HuH-7.5 (cell line): ENCODE measurements around the gene RAB3C.

Experiments
- DNase-seq: peaks from one replicate; pipeline ENCODE4 v3.0.0; 2011; ENCODE audit warnings: low spot score

Gene RAB3C

DNA sequence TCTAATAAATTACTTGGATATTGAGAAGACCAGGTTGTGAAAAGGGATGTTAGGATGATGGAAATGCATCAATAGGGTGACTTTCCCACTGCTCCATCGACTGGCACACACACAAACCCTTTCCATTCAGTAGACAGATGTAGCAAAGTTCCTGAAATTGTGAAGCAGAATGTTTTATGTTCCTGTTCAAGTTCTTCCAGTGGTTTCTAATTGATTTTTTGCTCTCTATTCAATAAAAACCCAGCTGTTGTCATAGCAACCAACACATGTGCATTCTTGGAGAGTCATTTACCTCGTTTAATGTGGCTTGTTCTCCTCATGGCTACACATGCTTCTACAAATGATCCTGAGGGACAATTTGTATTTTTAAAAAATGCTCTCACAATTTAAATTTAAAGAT is 244.6 kb downstream of the RAB3C start:
- no peak for DNase-seq

DNA sequence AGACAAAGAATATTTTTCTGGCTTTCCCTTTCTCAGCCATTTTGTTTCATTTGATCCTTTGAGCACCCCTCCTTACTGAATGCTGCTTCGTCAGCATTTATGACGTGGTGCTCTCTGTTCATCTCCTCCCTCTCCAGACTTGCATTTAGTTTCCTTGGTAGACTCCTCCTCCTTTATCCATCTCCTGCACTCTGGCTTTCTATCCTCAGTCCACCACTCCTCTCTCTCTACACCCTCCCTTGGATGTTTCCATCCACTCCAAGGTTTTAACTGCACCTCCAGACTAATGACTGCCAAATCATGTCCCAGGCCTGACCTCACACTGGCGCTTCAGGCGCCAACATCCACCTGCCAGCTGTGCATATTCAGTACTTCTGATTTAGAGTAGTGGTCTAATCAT is 245.4 kb downstream of the RAB3C start:
- DNase-seq = no peak

DNA sequence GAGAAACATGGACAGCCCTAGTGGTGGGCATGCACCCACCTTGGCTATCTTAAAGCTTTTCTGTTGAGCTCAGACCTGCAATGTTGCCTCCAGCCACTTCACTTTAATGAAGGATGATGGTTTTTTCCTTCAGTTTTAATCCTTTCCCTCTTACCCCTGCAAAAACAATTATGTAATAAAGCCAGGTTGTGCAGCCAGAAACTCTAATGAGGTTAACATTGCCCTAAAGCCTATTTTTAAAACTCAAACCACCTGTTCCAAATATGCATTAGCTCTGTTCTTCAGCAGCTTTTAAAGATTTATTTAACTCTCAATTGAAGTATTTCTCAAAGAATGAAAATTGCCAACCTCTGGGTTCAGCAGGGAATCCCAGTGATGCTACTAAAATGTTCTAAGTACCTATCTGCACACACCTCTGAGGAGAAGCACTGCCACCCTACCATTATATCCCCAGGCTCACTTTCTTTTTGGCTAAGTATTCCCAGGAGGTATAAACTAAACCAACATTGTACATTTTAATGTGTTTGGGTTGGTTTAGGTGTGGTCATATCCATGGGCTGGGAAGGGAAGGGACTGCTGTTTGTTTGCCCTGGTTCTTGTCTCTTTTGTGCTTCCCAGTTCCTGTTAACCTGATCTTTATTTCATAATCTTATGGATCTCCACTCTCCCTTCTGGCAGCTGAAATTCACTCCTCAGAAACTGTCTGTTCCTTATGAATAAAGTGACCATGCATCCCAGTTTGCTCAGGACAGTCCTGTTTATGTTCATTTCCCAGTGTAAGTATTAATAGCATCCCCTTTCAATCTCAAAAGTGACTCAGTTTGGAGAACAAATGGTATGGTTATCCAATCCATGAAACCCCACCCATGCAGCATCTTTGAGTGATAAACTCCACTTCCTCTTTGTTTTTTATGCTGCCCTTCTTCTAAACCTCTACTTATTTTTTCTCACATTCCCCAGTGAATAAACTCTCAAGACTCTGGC is 251.7 kb downstream of the RAB3C start:
- DNase-seq = no peak

DNA sequence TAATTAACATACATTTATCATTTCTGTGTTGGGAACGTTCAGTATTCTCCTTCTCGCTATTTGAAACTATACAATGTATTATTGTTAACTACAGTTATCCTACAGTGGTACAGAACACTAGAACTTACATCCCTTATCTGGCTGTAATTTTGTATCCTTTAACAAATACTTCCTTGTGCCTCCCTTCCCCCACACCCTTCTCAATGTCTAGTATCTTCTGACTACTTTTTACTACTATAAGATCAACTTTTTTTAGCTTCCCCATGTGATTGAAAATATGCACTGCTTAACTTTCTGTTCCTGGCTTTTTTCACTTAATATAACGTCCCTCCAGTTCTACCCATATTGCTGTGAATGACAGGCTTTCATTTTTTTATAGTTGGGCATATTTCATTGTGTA is 253.5 kb downstream of the RAB3C start:
- no peak for DNase-seq

DNA sequence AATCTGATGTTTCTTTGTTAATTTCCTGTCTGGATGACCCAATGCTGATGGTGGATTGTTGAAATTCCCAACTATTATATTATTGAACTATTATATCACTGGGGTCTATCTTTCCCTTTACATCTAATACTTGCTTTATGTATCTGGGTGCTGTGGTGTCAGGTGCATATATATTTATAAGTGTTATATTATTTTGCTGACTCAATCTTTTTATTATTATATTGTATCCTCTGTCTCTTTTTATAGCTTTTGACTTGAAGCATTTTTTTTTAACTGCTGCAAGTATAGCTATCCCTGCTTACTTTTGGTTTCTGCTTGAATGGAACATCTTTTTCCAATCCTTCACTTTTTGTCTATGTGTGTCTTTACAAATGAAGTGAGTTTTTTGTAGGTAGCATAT is 255.9 kb downstream of the RAB3C start:
- DNase-seq = no peak

DNA sequence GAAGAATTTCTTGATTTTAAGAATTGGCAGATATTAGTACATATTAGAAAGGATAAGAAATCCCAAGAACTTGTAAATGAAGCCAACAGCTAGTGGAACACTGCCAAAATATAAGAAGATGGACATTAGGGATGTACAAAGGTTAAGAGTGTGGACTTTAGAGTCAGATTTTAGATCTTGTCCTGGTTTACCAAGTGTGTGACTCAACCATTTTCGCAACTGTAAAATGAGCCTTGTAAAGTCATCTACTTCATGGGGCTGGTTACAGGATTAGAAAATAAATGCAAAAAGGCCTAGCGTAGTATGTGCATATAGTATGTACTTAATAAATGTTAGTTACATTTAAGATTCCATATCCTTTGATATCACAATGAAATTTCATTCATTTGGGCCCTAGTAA is 260.0 kb downstream of the RAB3C start:
- no peak for DNase-seq

DNA sequence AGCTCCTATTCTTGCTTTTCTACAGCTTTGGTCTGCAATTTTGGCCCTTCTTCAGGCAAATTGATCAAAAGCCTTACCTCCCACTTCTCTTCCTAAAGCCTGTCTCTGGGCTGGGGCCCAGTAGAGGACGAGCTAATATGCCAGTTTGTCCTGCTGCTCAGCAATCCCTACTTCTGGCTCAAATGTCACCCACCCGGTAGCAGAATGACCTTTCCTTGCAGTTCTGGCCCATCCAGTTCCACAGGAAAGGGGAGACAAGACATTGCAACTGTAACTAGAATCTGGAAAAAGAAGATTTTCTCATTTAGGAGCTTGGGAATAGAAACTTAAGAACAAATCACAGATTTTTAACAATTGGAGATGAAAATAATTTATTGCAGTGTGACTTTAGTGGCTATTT is 261.5 kb downstream of the RAB3C start:
- DNase-seq = no peak

DNA sequence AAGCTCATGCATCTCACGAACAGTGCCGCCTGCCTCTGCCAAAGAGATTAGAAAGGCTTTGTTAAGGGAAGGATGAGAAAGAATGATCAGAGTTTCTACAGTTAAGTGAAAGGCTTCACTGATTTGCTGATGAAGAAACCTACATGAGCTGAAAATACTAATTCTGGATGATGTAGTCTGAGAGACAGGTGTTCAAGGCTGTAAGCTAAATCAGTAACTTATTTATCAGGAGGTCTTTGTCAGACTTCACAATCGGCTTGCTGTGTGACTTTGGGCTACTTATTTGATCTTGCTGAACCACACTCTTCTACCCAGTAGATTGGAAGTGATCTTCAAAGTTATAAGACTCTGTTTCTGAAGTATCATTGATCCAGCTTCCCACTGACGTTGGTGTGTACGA is 264.2 kb downstream of the RAB3C start:
- DNase-seq = no peak

DNA sequence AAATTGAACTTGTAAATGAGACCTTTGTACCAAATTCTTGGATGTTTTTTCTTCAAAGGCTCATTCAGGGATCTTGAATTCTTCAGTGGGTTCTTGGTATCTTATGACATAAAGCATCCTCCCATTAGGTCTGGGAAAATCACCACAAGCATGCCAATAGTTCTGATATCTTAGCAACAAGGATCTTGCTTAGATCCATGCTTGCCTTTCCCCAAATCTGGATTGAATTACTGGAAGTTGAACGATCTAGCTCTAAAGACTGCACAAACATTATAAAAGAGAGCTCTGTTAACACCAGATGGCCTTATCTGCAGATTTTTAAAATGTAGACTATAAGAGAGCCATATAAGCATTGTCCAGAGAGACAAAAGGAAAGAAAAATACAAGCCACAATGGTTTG is 266.3 kb downstream of the RAB3C start:
- no peak for DNase-seq

DNA sequence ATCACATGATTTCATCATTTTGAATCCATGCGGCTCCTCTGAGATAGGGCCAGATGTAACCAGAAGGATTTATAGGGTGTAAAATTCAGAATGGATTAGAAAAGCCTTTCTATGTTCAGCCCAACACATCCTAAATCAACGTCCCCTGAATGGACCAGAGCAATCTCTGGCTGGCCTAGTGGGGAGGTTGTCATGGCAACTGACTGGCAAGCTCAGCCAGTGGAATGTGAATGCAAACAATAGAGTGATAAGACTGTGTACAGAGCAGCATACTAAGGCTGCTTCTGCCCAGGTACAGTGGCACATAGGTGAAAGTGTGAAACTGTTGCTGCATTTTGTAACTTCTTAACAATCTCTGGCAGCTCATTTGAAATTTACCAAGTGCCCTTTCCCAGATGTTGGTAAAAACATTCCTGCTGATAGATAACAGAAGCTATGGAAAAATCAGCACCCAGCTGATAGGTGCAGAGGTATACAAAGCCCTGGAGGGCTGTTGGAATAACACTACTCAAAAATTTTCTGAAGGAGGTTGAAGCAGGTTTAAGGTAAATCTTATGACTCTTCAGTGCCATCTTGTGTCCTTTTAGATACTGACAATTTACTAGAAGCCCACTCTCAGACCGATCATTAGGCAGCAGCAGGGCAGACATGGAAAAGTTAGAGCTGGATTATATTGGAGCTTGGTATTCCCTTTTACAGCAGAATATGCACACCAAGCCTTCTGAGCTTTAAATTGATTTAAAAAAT is 267.2 kb downstream of the RAB3C start:
- DNase-seq = peak; percentile 54

DNA sequence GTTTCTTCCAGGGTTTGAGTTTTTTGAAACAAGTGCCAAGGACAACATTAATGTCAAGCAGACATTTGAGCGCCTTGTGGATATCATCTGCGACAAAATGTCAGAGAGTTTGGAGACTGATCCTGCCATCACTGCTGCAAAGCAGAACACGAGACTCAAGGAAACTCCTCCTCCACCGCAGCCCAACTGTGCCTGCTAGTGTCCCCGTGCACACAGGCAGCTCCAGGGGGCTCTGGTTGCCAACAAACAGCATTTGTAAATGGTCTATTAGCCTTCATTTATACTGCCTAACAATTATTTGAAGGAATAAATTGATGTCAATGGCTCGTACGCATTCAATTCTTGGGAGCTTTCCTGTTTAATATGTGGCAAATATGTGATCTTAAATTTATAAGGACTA is 268.3 kb downstream of the RAB3C start:
- no peak for DNase-seq

DNA sequence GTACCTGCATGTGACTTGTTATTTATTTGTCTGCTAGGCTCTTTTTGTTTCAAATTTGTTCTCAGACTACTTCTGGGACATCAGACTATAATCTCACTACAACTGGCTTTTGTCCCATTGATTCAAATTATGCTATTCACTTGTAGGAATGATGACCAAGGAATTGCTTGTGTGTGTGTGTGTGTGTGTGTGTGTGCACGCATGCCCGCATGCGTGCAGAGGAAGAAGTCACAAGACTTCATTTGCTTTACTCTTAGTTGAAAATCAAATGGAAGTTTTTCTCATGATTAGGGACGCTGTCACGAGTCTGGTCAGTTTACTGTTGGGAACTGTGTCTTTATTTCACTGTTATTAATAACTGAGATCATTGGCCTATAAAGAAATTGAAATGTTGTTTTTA is 268.7 kb downstream of the RAB3C start:
- no peak for DNase-seq

DNA sequence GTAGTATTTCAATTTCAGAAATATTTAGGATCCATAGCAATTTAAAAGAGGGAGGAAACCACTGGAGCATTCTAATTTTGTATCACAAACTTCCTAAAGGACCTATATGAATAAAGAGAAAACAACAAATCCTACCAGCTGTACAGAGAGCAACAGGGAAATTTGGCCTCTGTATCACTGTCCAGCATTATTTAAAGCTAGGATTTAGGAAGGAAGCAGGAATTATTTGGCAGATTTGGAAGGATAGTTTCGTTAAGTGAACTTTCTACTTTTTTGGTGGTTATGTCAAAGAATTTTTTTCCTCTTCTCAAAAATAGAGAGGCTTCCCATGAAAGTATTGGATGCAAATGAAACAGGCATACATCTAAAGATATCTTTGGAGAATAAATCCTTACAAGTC is 269.7 kb downstream of the RAB3C start:
- no peak for DNase-seq

DNA sequence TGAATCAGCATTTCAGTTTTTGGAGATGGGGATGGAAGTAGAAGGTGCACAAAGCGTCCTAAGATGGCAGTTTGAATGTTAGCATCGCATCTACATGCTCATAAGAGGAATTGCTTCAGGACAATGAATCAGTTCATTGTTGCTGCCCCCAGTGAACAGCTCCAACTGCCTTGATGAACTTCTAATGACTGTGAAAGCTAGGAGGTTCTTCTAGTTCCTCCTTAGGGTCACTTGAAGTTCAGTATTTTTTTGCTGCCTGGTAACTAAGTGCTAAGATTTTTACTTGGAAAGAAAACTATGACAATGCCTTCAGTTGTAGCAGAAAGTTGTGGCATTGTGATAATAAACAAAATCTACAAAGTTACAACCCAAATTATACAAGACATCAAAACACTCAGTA is 271.6 kb downstream of the RAB3C start:
- DNase-seq = no peak

DNA sequence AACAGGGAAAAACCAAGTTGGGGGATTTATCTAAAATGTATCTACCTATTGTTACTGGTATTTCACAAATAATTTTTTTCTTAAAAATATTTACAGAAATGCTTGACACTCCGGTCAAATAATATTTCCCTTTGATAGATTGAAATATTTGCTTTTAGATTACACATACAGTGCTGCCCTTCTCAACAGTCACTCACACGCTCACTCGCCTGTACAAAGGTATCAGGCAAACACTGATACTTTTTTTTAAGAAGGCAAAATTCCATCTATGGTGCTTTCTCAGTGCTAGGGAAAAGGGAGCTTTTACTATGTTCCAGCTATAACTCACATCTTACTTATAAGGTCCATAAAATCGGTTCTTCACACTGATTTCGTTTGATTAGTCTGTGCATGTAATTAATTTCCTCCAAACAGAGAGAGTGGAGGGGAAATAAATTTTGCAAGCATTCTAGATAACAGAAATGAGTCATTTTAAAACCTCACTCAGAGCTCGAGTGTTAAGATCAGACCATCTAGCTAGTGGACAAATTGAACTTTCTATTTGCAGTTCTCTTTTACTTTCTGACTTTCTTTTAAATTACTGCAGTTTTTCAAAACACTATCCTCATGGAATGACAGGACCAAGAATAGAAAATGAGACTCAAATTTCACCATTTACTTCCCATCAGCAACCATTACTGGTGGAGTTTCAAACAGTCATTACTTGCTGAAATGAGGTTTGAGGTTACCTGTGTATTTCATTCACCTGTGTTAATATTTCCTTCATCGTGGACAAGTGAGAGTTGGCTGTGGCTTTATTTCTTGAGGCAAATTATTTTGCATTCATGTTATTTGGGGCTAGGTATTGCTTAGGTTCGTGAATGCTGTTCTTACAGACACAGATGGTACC is 273.2 kb downstream of the RAB3C start:
- DNase-seq = no peak

DNA sequence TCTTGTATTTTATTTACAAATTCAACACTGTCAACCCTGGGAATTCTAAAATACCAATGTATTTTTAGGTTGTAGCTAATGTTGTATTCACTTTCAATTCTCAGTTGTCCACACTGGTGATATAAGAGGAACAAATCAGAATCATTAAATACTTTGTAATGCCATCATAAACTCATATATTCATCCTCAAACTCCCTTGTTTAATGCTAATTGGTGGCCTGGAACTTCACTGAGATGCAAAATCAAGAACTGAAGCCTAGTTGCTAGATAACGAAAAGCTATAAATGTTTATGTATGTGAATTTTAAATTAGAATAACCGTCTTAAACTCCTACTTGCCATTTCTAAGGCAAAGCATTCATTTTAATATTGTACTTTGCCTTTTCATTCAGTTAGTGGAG is 274.7 kb downstream of the RAB3C start:
- DNase-seq = no peak

DNA sequence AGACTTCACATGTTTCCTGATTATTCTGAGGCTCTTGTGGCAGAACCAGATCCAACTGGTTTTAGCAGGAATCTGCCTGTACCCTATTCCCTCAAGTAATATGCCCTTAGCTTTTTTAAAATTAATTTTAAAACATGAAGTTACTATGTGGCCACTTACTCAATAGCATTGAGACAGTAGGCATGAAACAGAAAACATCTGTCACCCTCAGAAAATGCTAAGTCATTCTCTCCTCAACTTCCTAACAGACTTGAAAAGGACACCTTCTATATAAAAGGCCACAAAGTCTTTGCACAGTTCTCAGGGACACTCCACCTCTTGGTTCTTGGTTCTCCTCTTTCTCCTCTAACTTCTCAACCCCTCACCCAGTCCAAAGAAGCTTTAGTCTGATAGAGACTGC is 277.8 kb downstream of the RAB3C start:
- DNase-seq = no peak

DNA sequence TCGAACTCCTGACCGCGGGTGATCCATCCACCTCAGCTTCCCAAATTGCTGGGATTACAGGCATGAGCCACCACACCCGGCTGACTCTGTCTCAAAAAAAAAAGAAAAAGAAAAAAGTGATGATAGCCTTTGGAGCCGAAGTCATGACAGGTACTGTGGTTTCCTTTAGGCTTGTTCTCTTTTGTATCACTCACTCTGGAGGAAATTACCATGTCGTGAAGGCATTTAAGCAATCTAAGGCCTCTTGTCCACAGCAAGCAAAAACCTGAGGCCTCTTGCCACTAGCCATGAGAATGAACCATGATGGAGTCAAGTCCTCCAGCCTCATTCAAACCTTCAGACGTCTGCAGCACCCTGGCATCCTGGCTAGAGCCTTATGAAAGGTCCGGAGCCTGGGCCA is 286.1 kb downstream of the RAB3C start:
- DNase-seq = no peak

DNA sequence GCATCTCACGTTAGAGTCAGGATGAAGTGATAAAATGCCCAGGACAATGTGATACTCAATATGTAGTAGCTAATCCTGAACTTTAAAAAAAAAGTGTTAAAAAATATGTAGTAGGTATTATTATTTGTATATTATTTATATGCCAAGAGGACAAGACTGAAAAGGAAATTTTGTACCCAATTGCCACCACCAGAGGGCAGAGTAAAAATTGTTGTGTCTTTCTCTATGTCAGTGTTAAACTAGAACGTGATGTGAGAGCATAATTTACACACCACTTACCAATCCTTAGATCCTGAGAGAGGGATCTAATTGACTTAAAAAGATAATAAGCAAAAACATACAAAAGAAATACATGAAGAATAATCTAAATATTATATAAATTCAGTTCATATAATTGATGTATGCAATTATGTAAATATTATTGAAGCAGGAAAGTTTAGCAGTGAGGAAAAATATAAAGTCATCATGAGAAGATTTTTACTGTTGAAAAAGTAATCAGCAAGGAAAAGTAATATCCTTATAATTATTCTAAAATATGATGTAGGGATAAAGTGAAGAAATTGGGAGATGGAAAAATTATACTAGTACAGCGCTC is 288.9 kb downstream of the RAB3C start:
- DNase-seq = peak; percentile 15

DNA sequence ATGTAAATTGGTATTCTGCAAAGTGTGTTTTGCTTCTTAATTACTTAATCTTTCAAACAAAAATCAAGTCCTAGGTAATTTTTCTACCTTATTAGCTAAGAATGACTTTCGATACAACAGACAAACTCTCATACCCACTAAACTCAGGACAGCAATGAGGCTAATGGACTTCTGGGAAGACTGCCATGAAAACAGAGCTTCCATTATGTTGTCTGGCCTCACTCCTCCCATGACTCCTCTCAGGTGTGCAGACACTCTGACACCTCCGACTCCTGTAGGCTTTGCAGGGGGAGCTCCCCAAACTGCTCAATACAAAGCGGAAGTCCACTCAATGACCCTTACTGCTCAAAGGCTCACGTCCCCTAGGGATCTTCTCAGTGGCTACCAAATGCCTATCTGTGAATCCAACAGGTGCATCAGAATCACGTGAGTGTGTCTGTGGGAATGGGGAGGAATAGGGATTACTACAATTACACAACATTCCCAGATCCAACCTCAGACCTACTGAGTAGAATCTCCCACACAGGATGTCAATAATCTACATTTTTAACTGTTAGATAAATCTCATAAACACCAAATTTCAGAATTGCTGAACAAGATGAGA is 289.9 kb downstream of the RAB3C start:
- DNase-seq = no peak

DNA sequence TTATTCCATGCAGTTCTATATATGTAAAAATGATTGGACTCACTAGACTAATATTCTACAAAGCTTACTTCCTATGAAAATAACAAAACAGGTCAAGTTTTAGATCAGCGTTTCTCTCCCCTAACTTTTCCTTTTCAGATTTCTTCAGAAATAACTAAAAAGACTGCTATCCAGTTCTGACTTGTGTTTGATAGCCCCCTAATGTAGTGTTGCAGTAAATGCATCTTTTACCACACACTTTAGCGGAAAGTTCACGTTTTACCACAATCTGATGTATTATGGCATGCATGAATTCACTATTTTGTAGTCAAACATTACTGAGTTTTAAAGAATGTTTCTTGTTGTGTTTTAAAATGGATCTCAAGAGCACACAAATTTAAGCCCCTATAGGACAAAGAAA is 292.7 kb downstream of the RAB3C start:
- no peak for DNase-seq

DNA sequence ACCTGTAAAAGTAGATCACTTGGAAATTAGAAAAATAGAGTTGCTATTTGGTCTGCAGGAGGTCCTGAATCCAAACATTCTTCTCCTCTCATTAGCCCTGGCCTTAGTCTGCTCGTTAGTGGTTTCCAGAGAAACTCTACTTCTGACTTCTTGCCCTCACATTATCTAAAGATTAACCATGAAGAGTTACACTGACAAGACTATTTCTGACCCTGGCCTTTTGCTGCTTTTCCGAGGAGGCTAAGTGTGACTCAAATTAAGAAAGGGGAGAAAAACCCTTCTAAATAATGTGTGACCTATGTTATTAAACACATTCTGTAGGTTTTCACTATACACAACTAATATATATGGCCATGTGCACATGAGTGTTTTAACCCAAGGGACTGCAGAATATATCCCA is 302.4 kb downstream of the RAB3C start:
- DNase-seq = no peak
